ENCODE data around the gene CHN2. TPM values are rescaled to one million over a fixed set of nuclear protein-coding genes. Genes with fewer than 3 reads are reported as not detected.
"Not testable (repeated sequence)": the region's sequence is repeated elsewhere in the genome, so short reads cannot be mapped to it uniquely, and the experiment has no call there.

Gene CHN2
- polyA plus RNA-seq, 1 experiment: not detected

- H3K27ac ChIP-seq (ENCODE audit: low read depth, low read length): no peak overlapping the region
- no peaks in the 10 kb centered on the region for H3K9me3 ChIP-seq (ENCODE audit: control insufficient read depth, insufficient read depth, low read length)
- no peak for TF ChIP-seq CTCF (IDR thresholded peaks at IDR 0.05; ENCODE audit: low read depth, low read length)
- ChIA-PET POLR2A (no interaction called here), CTCF (no interaction called here)
- no peak for DNase-seq (ENCODE audit: low read depth, low spot score)
- no peaks in the 10 kb centered on the region for H3K27me3 ChIP-seq (ENCODE audit: control insufficient read depth, insufficient read depth, low read length)
- no peak overlapping the region for H3K4me3 ChIP-seq (ENCODE audit: low read depth, low read length)
These were observed 62.1 kb downstream of the CHN2 start for GRCh38 chr7:29256693-29257002.

GRCh38 chr7:29258951-29259350 is 64.4 kb downstream of the CHN2 start:
- no peak overlapping the region for H3K27ac ChIP-seq (ENCODE audit: low read depth, low read length)
- no peaks in the 10 kb centered on the region for H3K27me3 ChIP-seq (ENCODE audit: control insufficient read depth, insufficient read depth, low read length)
- no peak for TF ChIP-seq CTCF (IDR thresholded peaks at IDR 0.05; ENCODE audit: low read depth, low read length)
- no peak for DNase-seq (ENCODE audit: low read depth, low spot score)
- no peak overlapping the region for H3K4me3 ChIP-seq (ENCODE audit: low read depth, low read length)
- H3K9me3 ChIP-seq (ENCODE audit: control insufficient read depth, insufficient read depth, low read length): peaks cover 4% of the 10 kb centered on the region; the same call in 1 of the 2 replicates
- ChIA-PET CTCF (no interaction called here), POLR2A (no interaction called here)

GRCh38 chr7:29262191-29262917 is 67.8 kb downstream of the CHN2 start:
- Histone ChIP-seq H3K27ac (ENCODE audit: low read depth, low read length) (no peak overlapping the region), H3K9me3 (ENCODE audit: control insufficient read depth, insufficient read depth, low read length) (peaks cover 4% of the 10 kb centered on the region; the same call in 1 of the 2 replicates), H3K4me3 (ENCODE audit: low read depth, low read length) (no peak overlapping the region), H3K27me3 (ENCODE audit: control insufficient read depth, insufficient read depth, low read length) (no peaks in the 10 kb centered on the region)
- ChIA-PET CTCF (no interaction called here), POLR2A (no interaction called here)
- no peak for TF ChIP-seq CTCF (IDR thresholded peaks at IDR 0.05; ENCODE audit: low read depth, low read length)
- no peak for DNase-seq (ENCODE audit: low read depth, low spot score)

GRCh38 chr7:29263601-29264207 is 69.1 kb downstream of the CHN2 start:
- H3K9me3 ChIP-seq (ENCODE audit: control insufficient read depth, insufficient read depth, low read length); CTCF ChIA-PET; H3K27me3 ChIP-seq (ENCODE audit: control insufficient read depth, insufficient read depth, low read length); H3K4me3 ChIP-seq (ENCODE audit: low read depth, low read length); H3K27ac ChIP-seq (ENCODE audit: low read depth, low read length); DNase-seq (ENCODE audit: low read depth, low spot score); POLR2A ChIA-PET: not testable (repeated sequence)

- peaks cover 4% of the 10 kb centered on the region; the same call in 1 of the 2 replicates for H3K9me3 ChIP-seq (ENCODE audit: control insufficient read depth, insufficient read depth, low read length)
- H3K4me3 ChIP-seq (ENCODE audit: low read depth, low read length): no peak overlapping the region
- no peak overlapping the region for H3K27ac ChIP-seq (ENCODE audit: low read depth, low read length)
- no peak for TF ChIP-seq CTCF (IDR thresholded peaks at IDR 0.05; ENCODE audit: low read depth, low read length)
- no peaks in the 10 kb centered on the region for H3K27me3 ChIP-seq (ENCODE audit: control insufficient read depth, insufficient read depth, low read length)
- POLR2A ChIA-PET: no interaction called here
- no peak for DNase-seq (ENCODE audit: low read depth, low spot score)
- CTCF ChIA-PET: no interaction called here
These were observed 70.8 kb downstream of the CHN2 start for GRCh38 chr7:29265208-29265923.

Measured in AG04450 (cell line).